ENCODE results near the gene CTU2.

- TF ChIP-seq, protein P1, sequence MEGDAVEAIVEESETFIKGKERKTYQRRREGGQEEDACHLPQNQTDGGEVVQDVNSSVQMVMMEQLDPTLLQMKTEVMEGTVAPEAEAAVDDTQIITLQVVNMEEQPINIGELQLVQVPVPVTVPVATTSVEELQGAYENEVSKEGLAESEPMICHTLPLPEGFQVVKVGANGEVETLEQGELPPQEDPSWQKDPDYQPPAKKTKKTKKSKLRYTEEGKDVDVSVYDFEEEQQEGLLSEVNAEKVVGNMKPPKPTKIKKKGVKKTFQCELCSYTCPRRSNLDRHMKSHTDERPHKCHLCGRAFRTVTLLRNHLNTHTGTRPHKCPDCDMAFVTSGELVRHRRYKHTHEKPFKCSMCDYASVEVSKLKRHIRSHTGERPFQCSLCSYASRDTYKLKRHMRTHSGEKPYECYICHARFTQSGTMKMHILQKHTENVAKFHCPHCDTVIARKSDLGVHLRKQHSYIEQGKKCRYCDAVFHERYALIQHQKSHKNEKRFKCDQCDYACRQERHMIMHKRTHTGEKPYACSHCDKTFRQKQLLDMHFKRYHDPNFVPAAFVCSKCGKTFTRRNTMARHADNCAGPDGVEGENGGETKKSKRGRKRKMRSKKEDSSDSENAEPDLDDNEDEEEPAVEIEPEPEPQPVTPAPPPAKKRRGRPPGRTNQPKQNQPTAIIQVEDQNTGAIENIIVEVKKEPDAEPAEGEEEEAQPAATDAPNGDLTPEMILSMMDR (optimal IDR thresholded peaks at IDR 0.05 in 1 of 3, IDR thresholded peaks at IDR 0.05 in 1 of 3, conservative IDR thresholded peaks at IDR 0.05 in 1 of 3; ENCODE audit: extremely low read depth in 1 of 3, insufficient read depth in 2 of 3, low read length in 3 of 3): no peak
- no peak for TF ChIP-seq EZH2 (IDR thresholded peaks at IDR 0.05; ENCODE audit: low read length)
These were observed 11.9 kb downstream of the CTU2 start for GRCh38 chr16:88718178-88718577.

All from keratinocyte (primary cell).